Smooth muscle cell (in vitro differentiated cells): ENCODE data around the gene DIP2A. TPM values are rescaled to one million over a fixed set of nuclear protein-coding genes. Genes with fewer than 3 reads are reported as not detected.
A peak's percentile ranks its signal among the peaks of the same experiment; 100 is the strongest.

Experiments
- DNase-seq: peaks from one replicate; lab custom pipeline; 2025; ENCODE audit not compliant: unreplicated experiment; lab: John Stamatoyannopoulos, UW
- H2AFZ ChIP-seq: fragments of 200-600 bp; sonication (generic); 2 replicates; pipeline ENCODE4 v1.6.0; 2016; ENCODE audit warnings: antibody characterized with exemption, low read depth, mild to moderate bottlenecking
- H3F3A ChIP-seq: fragments of 200-600 bp; sonication (generic); 2 replicates; pipeline ENCODE4 v1.6.0; 2017; ENCODE audit warnings: antibody characterized with exemption, low read depth
- H3K27ac ChIP-seq: fragments of 200-600 bp; sonication (generic); 2 replicates; pipeline ENCODE4 v1.5.1; 2016; ENCODE audit warnings: low read depth, mild to moderate bottlenecking
- H3K27me3 ChIP-seq: fragments of 200-600 bp; sonication (generic); 2 replicates; pipeline ENCODE4 v1.6.1; 2016; ENCODE audit warnings: low read depth, mild to moderate bottlenecking
- H3K36me3 ChIP-seq: fragments of 200-600 bp; sonication (generic); 2 replicates; pipeline ENCODE4 v1.5.1; 2016; ENCODE audit warnings: low read depth
- H3K4me1 ChIP-seq: fragments of 200-600 bp; sonication (generic); 2 replicates; pipeline ENCODE4 v1.5.1; 2016; ENCODE audit warnings: low read depth
- H3K4me2 ChIP-seq: fragments of 200-600 bp; sonication (generic); 2 replicates; pipeline ENCODE4 v1.6.0; 2016; ENCODE audit warnings: mild to moderate bottlenecking
- H3K4me3 ChIP-seq: fragments of 200-600 bp; sonication (generic); 2 replicates; pipeline ENCODE4 v1.5.1; 2016; ENCODE audit warnings: mild to moderate bottlenecking
- H3K79me2 ChIP-seq: fragments of 200-600 bp; sonication (generic); 2 replicates; pipeline ENCODE4 v1.6.0; 2016; ENCODE audit warnings: low read depth, mild to moderate bottlenecking
- H3K9ac ChIP-seq: fragments of 200-600 bp; sonication (generic); 2 replicates; pipeline ENCODE4 v1.6.0; 2016; ENCODE audit warnings: low read depth
- H3K9me3 ChIP-seq: fragments of 200-600 bp; sonication (generic); replicated peaks from 2 replicates; pipeline ENCODE4 v1.5.1; 2016; ENCODE audit warnings: low read depth
- H4K20me1 ChIP-seq: fragments of 200-600 bp; sonication (generic); 2 replicates; pipeline ENCODE4 v1.6.0; 2016; ENCODE audit warnings: low read depth
- CTCF ChIP-seq: fragments of 200-600 bp; sonication (generic); IDR thresholded peaks from 2 replicates; pipeline ENCODE4 v1.5.1; 2017; ENCODE audit warnings: borderline replicate concordance, mild to moderate bottlenecking, antibody characterized with exemption; ENCODE audit not compliant: insufficient read depth, poor library complexity, severe bottlenecking
- WGBS: methylation state at CpG from one replicate; pipeline ENCODE4 v1.1.7; 2016; ENCODE audit warnings: low lambda C conversion rate; 5-methylcytosine and 5-hydroxymethylcytosine counted together
- polyA plus RNA-seq: library from polyadenylated mRNA; unstranded; fragments of >200 nt; fragmentation: Nextera tagmentation; extraction: Ambion mirVana; gene quantifications from 2 replicates; pipeline ENCODE4 v1.2.1, GENCODE V29; 2016
- total RNA-seq: library from RNA; depleted of rRNA; stranded (reverse); fragments of >200 nt; gene quantifications from 2 replicates; pipeline ENCODE4 v1.2.3, GENCODE V29; 2014

DIP2A gene
- total and polyA plus RNA-seq, 2 experiments from 2014 or later: 11.5 to 24.8 TPM

- no peak for TF ChIP-seq CTCF
- Histone ChIP-seq H3K36me3 (no peaks in the 10 kb centered on the region), H3K4me3 (no peak overlapping the region), H3F3A (no peaks in the 10 kb centered on the region), H3K79me2 (no peaks in the 10 kb centered on the region), H3K4me1 (no peaks in the 10 kb centered on the region), H3K4me2 (no peak overlapping the region), H4K20me1 (no peaks in the 10 kb centered on the region), H3K27ac (no peak overlapping the region), H2AFZ (no peak overlapping the region), H3K9me3 (no peaks in the 10 kb centered on the region), H3K9ac (no peak overlapping the region), H3K27me3 (no peaks in the 10 kb centered on the region)
- 81% methylated on average over 26 of the region's 26 CpGs for WGBS
- no peak for DNase-seq
Measured at GRCh38 chr21:46498335-46499050, 39.8 kb downstream of the DIP2A start.

- no peak for TF ChIP-seq CTCF
- no peak overlapping the region for H3K4me3 ChIP-seq
- 64% methylated on average over 3 of the region's 3 CpGs for WGBS
- no peaks in the 10 kb centered on the region for H4K20me1 ChIP-seq
- no peaks in the 10 kb centered on the region for H3K27me3 ChIP-seq
- no peak overlapping the region for H3K9ac ChIP-seq
- H3K9me3 ChIP-seq: no peaks in the 10 kb centered on the region
- no peaks in the 10 kb centered on the region for H3F3A ChIP-seq
- no peaks in the 10 kb centered on the region for H3K4me1 ChIP-seq
- H3K79me2 ChIP-seq: no peaks in the 10 kb centered on the region
- H3K4me2 ChIP-seq: no peak overlapping the region
- no peak for DNase-seq
- H2AFZ ChIP-seq: no peak overlapping the region
- peak overlapping the region; percentile 18 for H3K27ac ChIP-seq
- H3K36me3 ChIP-seq: no peaks in the 10 kb centered on the region
Measured at GRCh38 chr21:46500224-46500861, 41.7 kb downstream of the DIP2A start.

GRCh38 chr21:46503922-46504550 is 45.3 kb downstream of the DIP2A start:
- no peak for DNase-seq
- TF ChIP-seq CTCF: no peak
- Histone ChIP-seq H3K9ac (no peak overlapping the region), H3K4me2 (no peak overlapping the region), H3K27ac (no peak overlapping the region), H3K27me3 (no peaks in the 10 kb centered on the region), H2AFZ (no peak overlapping the region), H3K79me2 (no peaks in the 10 kb centered on the region), H3F3A (no peaks in the 10 kb centered on the region), H3K36me3 (no peaks in the 10 kb centered on the region), H3K4me1 (no peaks in the 10 kb centered on the region), H3K4me3 (no peak overlapping the region), H3K9me3 (no peaks in the 10 kb centered on the region), H4K20me1 (no peaks in the 10 kb centered on the region)
- 96% methylated on average over 12 of the region's 12 CpGs for whole genome bisulfite sequencing
